ENCODE data around the gene CDK2AP2.
"Not testable (repeated sequence)": the region's sequence is repeated elsewhere in the genome, so short reads cannot be mapped to it uniquely, and the experiment has no call there.

The CDK2AP2 gene

GRCh38 chr11:67489203-67489884 lies 18.6 kb downstream of the CDK2AP2 start:
- Histone ChIP-seq H3K36me3 (ENCODE audit: insufficient read depth, low read length) (peaks cover 38% of the 10 kb centered on the region; the same call in 1 of the 2 replicates), H3K9me2 (replicated peaks; ENCODE audit: low read depth, low read length) (no peaks in the 10 kb centered on the region), H3K4me1 (ENCODE audit: insufficient read depth, low read length, poor library complexity, severe bottlenecking) (peaks cover 21% of the 10 kb centered on the region)

DNA sequence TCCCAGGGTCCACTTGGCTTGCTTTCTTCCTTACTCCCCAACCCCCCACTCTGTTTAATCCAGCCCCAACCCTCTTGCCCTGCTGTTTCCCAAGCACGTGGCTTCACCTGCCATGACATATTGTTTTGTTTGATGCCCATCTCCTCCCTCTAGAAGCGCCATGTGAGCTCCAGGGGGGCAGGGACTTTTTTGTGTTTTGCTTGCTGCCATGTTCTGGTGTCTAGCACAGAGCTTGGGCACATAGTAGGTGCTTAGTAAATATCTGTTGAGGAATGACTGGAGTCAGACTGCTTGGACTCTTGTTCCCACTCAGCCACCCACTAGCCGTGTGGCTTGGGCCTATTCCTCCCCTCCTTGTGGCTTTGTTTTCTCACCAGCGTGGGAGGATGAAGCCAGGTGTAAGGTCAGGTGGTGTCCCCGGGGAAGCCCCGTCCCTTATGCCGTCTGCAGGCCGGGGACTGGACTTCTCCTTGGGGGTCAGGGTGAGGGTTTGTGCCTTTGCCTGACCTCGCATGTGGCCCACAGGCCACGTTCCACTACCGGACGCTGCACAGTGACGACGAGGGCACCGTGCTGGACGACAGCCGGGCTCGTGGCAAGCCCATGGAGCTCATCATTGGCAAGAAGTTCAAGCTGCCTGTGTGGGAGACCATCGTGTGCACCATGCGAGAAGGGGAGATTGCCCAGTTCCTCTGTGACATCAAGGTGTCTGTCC lies 21.3 kb downstream of the CDK2AP2 start:
- Histone ChIP-seq H4K20me1 (ENCODE audit: insufficient read depth, low read length, poor library complexity, severe bottlenecking) (peaks cover 14% of the 10 kb centered on the region), H3K4me3 (ENCODE audit: low read length, poor library complexity, severe bottlenecking) (peak overlapping the region; percentile 50), H3K9ac (ENCODE audit: low read depth, low read length, poor library complexity, severe bottlenecking) (no peak overlapping the region), H3K9me2 (replicated peaks; ENCODE audit: low read depth, low read length) (no peaks in the 10 kb centered on the region), H3K27me3 (ENCODE audit: insufficient read depth, low read length, poor library complexity, severe bottlenecking) (no peaks in the 10 kb centered on the region), H3K9me3 (ENCODE audit: insufficient read depth, low read depth, low read length) (no peaks in the 10 kb centered on the region), H3K4me1 (ENCODE audit: insufficient read depth, low read length, poor library complexity, severe bottlenecking) (peaks cover 30% of the 10 kb centered on the region), H3F3A (ENCODE audit: low read depth) (no peaks in the 10 kb centered on the region), H3K79me2 (ENCODE audit: insufficient read depth, low read length) (peaks cover 42% of the 10 kb centered on the region), H3K4me2 (ENCODE audit: low read depth, low read length, poor library complexity, severe bottlenecking) (peak overlapping the region; percentile 70), H3K36me3 (ENCODE audit: insufficient read depth, low read length) (peaks cover 31% of the 10 kb centered on the region; the same call in 1 of the 2 replicates), H2AFZ (ENCODE audit: low read length) (no peak overlapping the region)
- TF ChIP-seq, protein P1, sequence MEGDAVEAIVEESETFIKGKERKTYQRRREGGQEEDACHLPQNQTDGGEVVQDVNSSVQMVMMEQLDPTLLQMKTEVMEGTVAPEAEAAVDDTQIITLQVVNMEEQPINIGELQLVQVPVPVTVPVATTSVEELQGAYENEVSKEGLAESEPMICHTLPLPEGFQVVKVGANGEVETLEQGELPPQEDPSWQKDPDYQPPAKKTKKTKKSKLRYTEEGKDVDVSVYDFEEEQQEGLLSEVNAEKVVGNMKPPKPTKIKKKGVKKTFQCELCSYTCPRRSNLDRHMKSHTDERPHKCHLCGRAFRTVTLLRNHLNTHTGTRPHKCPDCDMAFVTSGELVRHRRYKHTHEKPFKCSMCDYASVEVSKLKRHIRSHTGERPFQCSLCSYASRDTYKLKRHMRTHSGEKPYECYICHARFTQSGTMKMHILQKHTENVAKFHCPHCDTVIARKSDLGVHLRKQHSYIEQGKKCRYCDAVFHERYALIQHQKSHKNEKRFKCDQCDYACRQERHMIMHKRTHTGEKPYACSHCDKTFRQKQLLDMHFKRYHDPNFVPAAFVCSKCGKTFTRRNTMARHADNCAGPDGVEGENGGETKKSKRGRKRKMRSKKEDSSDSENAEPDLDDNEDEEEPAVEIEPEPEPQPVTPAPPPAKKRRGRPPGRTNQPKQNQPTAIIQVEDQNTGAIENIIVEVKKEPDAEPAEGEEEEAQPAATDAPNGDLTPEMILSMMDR (conservative IDR thresholded peaks at IDR 0.05; ENCODE audit: low read length): no peak
- no peak for TF ChIP-seq EZH2phosphoT487 (IDR thresholded peaks at IDR 0.05; ENCODE audit: borderline replicate concordance)

More at GRCh38 chr11:67489203-67489884, 18.6 kb downstream of the CDK2AP2 start:
- Histone ChIP-seq H3K9me3 (ENCODE audit: insufficient read depth, low read depth, low read length) (no peaks in the 10 kb centered on the region), H3K9ac (ENCODE audit: low read depth, low read length, poor library complexity, severe bottlenecking) (no peak overlapping the region), H3K4me2 (ENCODE audit: low read depth, low read length, poor library complexity, severe bottlenecking) (no peak overlapping the region), H3K4me3 (ENCODE audit: low read length, poor library complexity, severe bottlenecking) (no peak overlapping the region), H3K27me3 (ENCODE audit: insufficient read depth, low read length, poor library complexity, severe bottlenecking) (no peaks in the 10 kb centered on the region), H2AFZ (ENCODE audit: low read length) (no peak overlapping the region), H3F3A (ENCODE audit: low read depth) (no peaks in the 10 kb centered on the region), H4K20me1 (ENCODE audit: insufficient read depth, low read length, poor library complexity, severe bottlenecking) (peaks cover 10% of the 10 kb centered on the region), H3K79me2 (ENCODE audit: insufficient read depth, low read length) (peaks cover 31% of the 10 kb centered on the region)
- TF ChIP-seq, protein P1 (conservative IDR thresholded peaks at IDR 0.05; ENCODE audit: low read length): no peak
- TF ChIP-seq EZH2phosphoT487 (IDR thresholded peaks at IDR 0.05; ENCODE audit: borderline replicate concordance): no peak

GRCh38 chr11:67485873-67486361 lies 22.0 kb downstream of the CDK2AP2 start:
- H3F3A ChIP-seq (ENCODE audit: low read depth); H2AFZ ChIP-seq (ENCODE audit: low read length); H3K9ac ChIP-seq (ENCODE audit: low read depth, low read length, poor library complexity, severe bottlenecking); H3K9me3 ChIP-seq (ENCODE audit: insufficient read depth, low read depth, low read length); H3K27me3 ChIP-seq (ENCODE audit: insufficient read depth, low read length, poor library complexity, severe bottlenecking); H3K9me2 ChIP-seq (replicated peaks; ENCODE audit: low read depth, low read length): not testable (repeated sequence)
- H3K79me2 ChIP-seq (ENCODE audit: insufficient read depth, low read length): peaks cover 42% of the 10 kb centered on the region
- H3K4me3 ChIP-seq (ENCODE audit: low read length, poor library complexity, severe bottlenecking): peak overlapping the region; percentile 50
- H3K4me1 ChIP-seq (ENCODE audit: insufficient read depth, low read length, poor library complexity, severe bottlenecking): peaks cover 30% of the 10 kb centered on the region
- H3K4me2 ChIP-seq (ENCODE audit: low read depth, low read length, poor library complexity, severe bottlenecking): peak overlapping the region; percentile 70
- peaks cover 14% of the 10 kb centered on the region for H4K20me1 ChIP-seq (ENCODE audit: insufficient read depth, low read length, poor library complexity, severe bottlenecking)
- peaks cover 24% of the 10 kb centered on the region; the same call in 1 of the 2 replicates for H3K36me3 ChIP-seq (ENCODE audit: insufficient read depth, low read length)

Data from Loucy (cell line).